HG03139 (cell line): ENCODE results near the gene XYLT1.
A peak's percentile ranks its signal among the peaks of the same experiment; 100 is the strongest.
"Not testable (repeated sequence)": the region's sequence is repeated elsewhere in the genome, so short reads cannot be mapped to it uniquely, and the experiment has no call there.

Source experiments
- ATAC-seq: cut with Tn5 transposase; IDR thresholded peaks from one replicate; pipeline ENCODE4 v1.9.1; 2021; ENCODE audit not compliant: unreplicated experiment

Gene XYLT1

DNA sequence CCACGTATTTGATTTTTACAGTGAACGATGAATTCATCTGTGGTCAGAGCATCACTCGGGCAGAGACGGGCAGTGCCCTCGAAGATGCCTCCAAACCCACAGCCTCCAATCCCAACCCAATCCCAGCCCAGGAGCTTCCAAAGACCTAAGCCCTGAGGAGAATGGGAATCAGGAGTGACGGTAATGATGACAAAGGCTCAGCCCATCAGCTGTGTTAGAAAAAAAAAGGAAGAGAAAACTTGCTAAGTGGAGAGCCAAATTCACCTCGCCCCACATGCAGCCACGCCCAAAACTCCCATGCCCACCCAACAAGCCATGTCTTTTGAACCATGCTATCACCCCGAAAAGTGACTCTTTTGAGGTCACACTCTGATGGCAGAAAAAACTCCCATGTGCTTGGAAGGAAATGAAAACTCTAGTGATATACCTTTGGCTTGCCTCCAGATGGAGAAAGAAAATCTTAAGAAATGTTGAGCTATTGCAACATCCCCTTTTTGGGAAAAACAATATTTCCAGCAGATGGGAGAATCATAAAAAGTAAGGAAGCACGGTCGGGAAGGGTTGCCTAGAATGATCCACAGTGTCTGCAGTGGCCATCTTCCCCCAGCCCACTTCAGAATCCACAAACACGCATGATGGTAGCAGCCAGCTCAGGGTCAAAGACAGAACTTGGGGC, 37.7 kb downstream of the XYLT1 start:
- no peak for ATAC-seq

DNA sequence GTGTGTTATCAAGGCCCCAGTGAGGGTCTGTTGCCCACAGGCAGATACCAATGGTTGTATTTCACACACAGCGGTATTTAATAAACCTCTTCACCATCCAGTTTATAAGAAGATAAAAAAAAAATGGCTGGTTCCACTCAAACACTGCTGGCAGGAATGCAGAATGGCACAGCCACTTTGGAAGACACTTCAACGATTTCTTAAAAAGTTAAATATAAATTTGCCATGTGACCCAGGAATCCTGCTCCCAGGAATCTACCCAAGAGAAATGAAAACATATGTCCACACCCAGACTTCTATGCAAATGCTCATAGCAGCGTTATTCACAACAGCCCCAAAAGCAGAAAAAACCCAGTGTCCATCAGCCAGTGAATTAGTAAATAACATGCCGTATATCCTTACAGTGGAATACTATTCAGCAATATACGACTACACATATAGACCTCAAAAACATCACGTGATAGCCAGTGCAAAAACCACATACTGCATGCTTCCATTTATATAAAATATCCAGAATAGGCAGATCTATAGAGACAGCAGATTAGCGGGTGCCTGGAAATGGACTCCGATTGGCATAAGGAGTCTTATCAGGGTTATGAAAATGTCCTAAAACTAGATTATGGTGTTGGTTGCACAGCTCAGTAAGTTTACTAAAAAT, 38.7 kb downstream of the XYLT1 start:
- no peak for ATAC-seq

GRCh38 chr16:17431012-17431411, 39.7 kb downstream of the XYLT1 start:
- no peak for ATAC-seq

- ATAC-seq = no peak
Measured at GRCh38 chr16:17426451-17426850, 44.3 kb downstream of the XYLT1 start.

- ATAC-seq = no peak
Measured at GRCh38 chr16:17424771-17425170, 46.0 kb downstream of the XYLT1 start.

DNA sequence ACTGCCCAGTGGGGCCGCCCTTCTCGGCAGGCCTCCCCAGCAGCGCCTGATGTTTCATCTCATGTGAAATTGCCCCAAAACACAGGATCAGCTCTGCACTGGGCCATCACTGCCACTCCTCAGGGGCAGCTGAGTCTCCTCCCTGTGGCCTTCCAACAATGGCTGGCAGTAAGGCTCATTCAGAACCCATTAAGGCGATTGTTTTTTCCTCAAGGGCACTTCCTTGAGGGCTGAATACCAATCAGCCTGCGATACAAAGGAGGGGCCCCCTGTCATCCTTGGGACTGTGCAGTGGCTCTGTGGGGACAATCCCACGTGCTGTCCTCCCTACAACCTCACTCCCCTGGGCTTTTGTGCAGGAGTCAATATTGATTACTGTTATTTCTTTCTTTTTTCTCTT, 47.5 kb downstream of the XYLT1 start:
- ATAC-seq = no peak

GRCh38 chr16:17420816-17421215, 49.9 kb downstream of the XYLT1 start:
- ATAC-seq = no peak

- ATAC-seq = no peak
Measured at GRCh38 chr16:17419266-17419665, 51.5 kb downstream of the XYLT1 start.

DNA sequence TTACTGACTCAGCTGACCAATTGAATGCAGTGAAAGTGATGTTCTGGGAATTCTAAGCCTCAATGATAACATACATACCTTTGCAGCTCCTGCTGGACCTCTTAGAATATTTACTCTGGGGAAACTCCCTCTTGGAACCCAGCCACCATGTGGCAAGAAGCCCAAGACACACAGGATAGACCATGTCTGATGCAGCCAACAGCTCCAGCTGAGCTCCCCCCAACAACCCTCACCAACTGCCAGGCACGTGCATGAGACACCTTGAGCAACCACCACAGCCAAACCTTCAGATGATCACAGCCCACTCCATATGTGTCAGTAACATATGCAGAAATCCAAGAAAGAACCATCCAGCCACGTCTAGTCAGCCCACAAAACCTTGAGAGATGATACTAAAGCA, 53.0 kb downstream of the XYLT1 start:
- no peak for ATAC-seq

- ATAC-seq = peak; percentile 92
Measured at GRCh38 chr16:17416461-17417311, 54.1 kb downstream of the XYLT1 start.

- ATAC-seq = no peak
Measured at GRCh38 chr16:17414916-17415315, 55.8 kb downstream of the XYLT1 start.

DNA sequence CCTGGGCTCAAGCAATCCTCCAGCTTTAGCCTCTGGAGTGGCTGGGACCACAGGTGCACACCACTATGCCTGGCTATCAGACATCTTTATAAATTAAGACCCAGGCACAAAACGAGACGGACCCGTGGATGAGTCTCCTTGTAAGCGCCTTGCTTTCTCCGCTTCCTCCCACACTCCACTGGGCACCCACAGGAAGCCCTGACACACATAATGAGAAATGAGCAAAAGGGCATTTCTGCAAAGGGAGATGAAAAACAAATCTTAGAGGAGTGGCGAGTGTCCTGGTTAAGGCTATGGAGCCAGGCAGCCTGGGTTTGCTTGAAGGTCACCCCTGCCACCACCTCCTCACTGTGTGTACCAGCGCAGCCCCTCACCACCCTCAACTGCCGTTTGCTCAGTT, 56.3 kb downstream of the XYLT1 start:
- ATAC-seq = no peak

GRCh38 chr16:17413508-17413907, 57.3 kb downstream of the XYLT1 start:
- no peak for ATAC-seq

DNA sequence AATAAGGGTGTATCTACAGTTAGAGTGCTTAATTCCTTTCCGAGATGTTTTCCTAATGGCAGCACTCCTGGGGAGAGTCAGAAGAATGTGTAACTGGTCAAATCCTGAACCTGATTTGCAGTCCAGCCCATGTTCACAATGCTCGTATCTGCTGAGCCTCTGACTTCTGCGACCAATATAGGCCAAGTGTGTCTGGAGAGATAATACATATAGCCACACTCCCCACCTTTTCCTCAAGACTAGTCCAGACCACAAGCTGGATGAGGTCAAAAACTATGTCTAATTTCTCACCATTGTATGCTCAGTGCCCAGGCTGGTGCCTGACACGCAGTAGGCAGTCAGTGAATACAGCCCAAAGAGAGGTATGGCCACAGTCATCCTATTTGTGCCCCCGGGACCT, 58.0 kb downstream of the XYLT1 start:
- no peak for ATAC-seq

- ATAC-seq = no peak
Measured at GRCh38 chr16:17412221-17412620, 58.5 kb downstream of the XYLT1 start.

DNA sequence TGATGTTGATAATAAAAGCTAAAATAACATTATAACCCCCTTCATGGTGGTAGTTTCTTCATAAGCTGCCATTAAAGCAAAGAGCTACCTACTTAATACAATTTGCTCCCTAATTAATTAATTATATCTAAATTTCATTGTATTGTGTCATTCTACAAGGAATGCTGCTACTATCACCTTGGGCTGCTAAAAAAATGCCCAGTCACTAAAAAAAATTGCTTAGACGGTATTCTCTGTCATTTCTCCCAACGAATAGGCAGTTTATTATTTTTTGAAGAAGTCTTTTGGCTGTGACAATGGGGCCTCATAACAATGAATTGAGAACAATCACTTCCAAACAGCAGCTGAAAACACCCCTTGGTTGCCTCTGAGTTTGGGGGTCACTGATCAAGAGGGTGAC, 59.5 kb downstream of the XYLT1 start:
- ATAC-seq = no peak

GRCh38 chr16:17410316-17410715, 60.4 kb downstream of the XYLT1 start:
- not testable (repeated sequence) for ATAC-seq

DNA sequence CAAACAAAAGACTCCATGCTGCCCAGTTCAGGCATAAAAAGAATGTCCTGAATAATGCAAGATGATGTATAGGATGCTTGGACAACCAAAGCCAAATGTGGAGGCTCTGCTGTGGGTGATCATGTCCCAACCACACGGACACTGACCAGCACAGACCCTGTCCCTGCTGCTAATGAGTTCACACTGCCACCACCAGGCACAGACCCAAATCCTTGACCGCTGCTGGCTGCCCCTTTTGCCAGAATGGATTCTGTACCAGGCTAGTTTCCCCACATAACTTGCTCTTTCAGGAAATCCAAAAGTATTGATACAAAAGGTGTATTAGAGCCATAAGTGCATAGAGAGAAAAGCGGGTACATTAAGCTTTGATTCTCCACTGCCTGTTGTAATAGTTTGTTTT, 60.9 kb downstream of the XYLT1 start:
- ATAC-seq = no peak

DNA sequence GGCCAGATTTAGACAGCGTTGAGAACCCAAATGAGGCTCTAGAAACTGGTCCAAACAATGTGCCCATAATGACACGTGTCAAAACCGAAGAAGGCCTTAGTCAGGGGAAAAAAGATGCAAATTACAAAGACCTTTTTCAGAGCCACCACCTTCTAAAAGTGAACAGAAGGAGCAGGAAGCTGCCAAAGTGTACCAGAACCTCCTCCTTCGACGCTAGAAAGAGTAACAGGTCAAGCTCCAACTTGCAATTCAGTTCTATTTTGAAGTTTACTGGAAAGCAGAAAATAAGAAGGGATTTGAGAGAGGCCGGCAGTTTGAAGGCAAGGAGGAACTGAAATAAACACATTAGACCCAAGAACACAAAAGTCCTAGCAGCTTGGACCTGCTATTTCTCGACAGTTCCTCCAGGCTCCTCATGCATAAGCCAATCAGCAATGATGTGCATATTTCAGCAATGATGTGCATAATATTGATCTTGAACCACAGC, 61.8 kb downstream of the XYLT1 start:
- ATAC-seq = peak; percentile 70

- no peak for ATAC-seq
Measured at GRCh38 chr16:17408296-17408695, 62.5 kb downstream of the XYLT1 start.

DNA sequence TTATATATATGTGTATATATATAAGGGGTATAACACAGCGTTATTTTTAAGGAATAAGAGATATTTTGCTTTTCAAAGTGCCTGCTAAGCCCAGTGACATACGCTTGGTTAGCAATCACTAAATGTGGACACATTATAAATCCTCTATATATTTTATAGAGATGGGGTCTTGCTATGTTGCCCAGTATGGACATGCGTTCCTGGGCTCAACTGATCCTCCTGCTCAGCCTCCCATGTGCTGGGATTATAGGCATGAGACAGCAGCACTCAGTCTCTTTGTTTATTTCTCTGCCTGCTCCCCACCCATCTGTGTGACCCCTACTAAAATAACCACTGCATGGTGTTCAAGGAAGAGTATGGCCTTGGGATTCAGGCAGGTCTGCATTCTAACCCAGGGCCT, 63.4 kb downstream of the XYLT1 start:
- no peak for ATAC-seq
